Gastrocnemius medialis (tissue), 4 donors: Measurements from ENCODE around the gene HOXD10. TPM values are rescaled to one million over a fixed set of nuclear protein-coding genes. Genes with fewer than 3 reads are reported as not detected.

ENCODE experiments used
- ATAC-seq, 2 donors: fragments of 150-250 bp; one replicate each; pipeline ENCODE4 v1.9.1; 2016
- DNase-seq, 2 donors: peaks; one replicate each; pipeline ENCODE4 v3.0.0-alpha.2; 2019
- H3K27ac ChIP-seq, 4 donors: fragments of 200-600 bp; sonication (generic); 1 replicate in 1 of 4; 2 replicates in 3 of 4; pipeline ENCODE4 v1.5.1; 2016 to 2018; ENCODE audit warnings: mild to moderate bottlenecking in 2 of 4, moderate library complexity in 1 of 4
- H3K27me3 ChIP-seq, 3 donors: fragments of 200-600 bp; sonication (generic) in 2 of 3; 1 replicate in 1 of 3; 2 replicates in 2 of 3; pipeline versions ENCODE4 v1.5.1 to v1.6.0; 2016 to 2019; ENCODE audit warnings: mild to moderate bottlenecking in 1 of 3, moderate library complexity in 1 of 3
- H3K36me3 ChIP-seq, 2 donors: fragments of 200-600 bp; sonication (generic) in 1 of 2; one replicate each; pipeline ENCODE4 v1.5.1; 2017 to 2018
- H3K4me1 ChIP-seq, 2 donors: fragments of 200-600 bp; sonication (generic) in 1 of 2; one replicate each; pipeline ENCODE4 v1.5.1; 2016 to 2017; ENCODE audit warnings: mild to moderate bottlenecking in 2 of 2
- H3K4me3 ChIP-seq, 4 donors: fragments of 200-600 bp; sonication (generic) in 3 of 4; 1 replicate in 1 of 4; 2 replicates in 3 of 4; pipeline ENCODE4 v1.5.1; 2016 to 2019; ENCODE audit warnings: mild to moderate bottlenecking in 2 of 4
- H3K9me3 ChIP-seq, 3 donors: fragments of 200-600 bp; sonication (generic) in 2 of 3; 1 replicate in 1 of 3; 2 replicates in 2 of 3; pipeline ENCODE4 v1.5.1; 2016 to 2019
- POLR2A ChIP-seq, 2 donors: fragments of 450-650 bp; IDR thresholded peaks; one replicate each; pipeline ENCODE4 v1.6.1; 2017; ENCODE audit warnings: antibody characterized with exemption in 2 of 2, mild to moderate bottlenecking in 2 of 2, moderate library complexity in 2 of 2
- in situ Hi-C, 4 donors: fragments of 200-750 bp; cut with MboI; loops; one replicate each; pipeline versions ENCODE4 v1.15.0 to v1.8.0; 2017; ENCODE audit warnings: low sequenced_read_pairs in 4 of 4
- intact Hi-C: fragments of 100-400 bp; cut with DNase I; formaldehyde crosslinking; loops from one replicate; pipeline ENCODE4 v1.15.1; 2023; ENCODE audit warnings: low total_unique reads
- total RNA-seq, 4 donors: library from RNA; depleted of rRNA; stranded (reverse); fragments of >200 nt; gene quantifications; one replicate each; pipeline versions ENCODE4 v1.1.0 to v1.2.3, GENCODE V29; 2016
- TF ChIP-seq, protein P1 (sequence below), 5 experiments: fragments of 450-650 bp in 3 of 5; fragments of 200-600 bp in 2 of 5; sonication (generic) in 2 of 5; IDR thresholded peaks in 4 of 5; conservative IDR thresholded peaks in 1 of 5; 1 replicate in 4 of 5; 2 replicates in 1 of 5; pipeline ENCODE4 v1.5.1; 2016 to 2019; ENCODE audit warnings: antibody characterized with exemption in 5 of 5, mild to moderate bottlenecking in 3 of 5, moderate library complexity in 3 of 5

HOXD10 gene
- total RNA-seq, 4 donors from 2014 or later: 0.15 TPM; not detected in 3

DNA sequence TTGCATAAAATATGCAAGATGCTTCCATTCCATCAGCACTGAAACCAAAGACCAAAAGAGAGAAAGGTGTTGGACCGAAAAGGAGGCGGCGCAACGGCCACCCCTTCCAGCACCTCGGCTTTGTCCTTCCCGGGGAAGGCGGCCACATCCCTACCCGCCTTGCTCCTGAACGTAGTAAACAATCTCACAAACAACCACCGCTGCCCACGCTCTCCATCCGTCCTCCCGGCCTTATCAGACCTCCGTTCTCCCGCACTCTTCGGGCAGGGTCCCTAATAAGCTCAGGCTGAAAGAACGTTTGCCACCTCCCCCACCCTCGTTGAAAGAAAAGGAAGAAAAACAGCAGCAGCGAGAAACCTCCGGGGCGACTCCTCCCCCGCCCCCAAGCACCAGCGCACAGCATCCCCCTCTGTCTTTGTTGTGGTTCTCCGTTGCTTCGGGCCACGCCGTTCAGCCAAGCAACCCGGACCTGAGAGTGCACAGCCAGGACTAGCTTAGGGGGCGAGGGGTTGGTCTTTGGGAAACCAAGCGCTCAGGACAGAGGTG, 37.2 kb upstream of the HOXD10 start:
- no peaks in the 10 kb centered on the region for H3K36me3 ChIP-seq
- H3K9me3 ChIP-seq: no peaks in the 10 kb centered on the region
- H3K27ac ChIP-seq: no peak overlapping the region
- intact Hi-C loops (loop anchor here (2.0 to 5.0 kb wide), 2 partner anchors 33 to 77 kb away; partner anchors contain the start of gene LNPK), in situ Hi-C loops (loop anchor here in 3 of 4 donors (10.0 to 25.0 kb wide), 2 partner anchors 395 to 717 kb away; no protein-coding TSS in a partner anchor)
- DNase-seq: no peak
- H3K4me1 ChIP-seq: peaks cover 14 to 21% of the 10 kb centered on the region in 2 donors
- peaks cover 93 to 97% (median 94%) of the 10 kb centered on the region in 3 donors for H3K27me3 ChIP-seq
- H3K4me3 ChIP-seq: peak overlapping the region; percentile 6 to 39 (median 25)
- ATAC-seq: peak in 1 of 2 donors; percentile 7
- TF ChIP-seq, protein P1, sequence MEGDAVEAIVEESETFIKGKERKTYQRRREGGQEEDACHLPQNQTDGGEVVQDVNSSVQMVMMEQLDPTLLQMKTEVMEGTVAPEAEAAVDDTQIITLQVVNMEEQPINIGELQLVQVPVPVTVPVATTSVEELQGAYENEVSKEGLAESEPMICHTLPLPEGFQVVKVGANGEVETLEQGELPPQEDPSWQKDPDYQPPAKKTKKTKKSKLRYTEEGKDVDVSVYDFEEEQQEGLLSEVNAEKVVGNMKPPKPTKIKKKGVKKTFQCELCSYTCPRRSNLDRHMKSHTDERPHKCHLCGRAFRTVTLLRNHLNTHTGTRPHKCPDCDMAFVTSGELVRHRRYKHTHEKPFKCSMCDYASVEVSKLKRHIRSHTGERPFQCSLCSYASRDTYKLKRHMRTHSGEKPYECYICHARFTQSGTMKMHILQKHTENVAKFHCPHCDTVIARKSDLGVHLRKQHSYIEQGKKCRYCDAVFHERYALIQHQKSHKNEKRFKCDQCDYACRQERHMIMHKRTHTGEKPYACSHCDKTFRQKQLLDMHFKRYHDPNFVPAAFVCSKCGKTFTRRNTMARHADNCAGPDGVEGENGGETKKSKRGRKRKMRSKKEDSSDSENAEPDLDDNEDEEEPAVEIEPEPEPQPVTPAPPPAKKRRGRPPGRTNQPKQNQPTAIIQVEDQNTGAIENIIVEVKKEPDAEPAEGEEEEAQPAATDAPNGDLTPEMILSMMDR (IDR thresholded peaks at IDR 0.05 in 4 of 5, conservative IDR thresholded peaks at IDR 0.05 in 1 of 5): no peak
- TF ChIP-seq POLR2A (IDR thresholded peaks at IDR 0.05): no peak

DNA sequence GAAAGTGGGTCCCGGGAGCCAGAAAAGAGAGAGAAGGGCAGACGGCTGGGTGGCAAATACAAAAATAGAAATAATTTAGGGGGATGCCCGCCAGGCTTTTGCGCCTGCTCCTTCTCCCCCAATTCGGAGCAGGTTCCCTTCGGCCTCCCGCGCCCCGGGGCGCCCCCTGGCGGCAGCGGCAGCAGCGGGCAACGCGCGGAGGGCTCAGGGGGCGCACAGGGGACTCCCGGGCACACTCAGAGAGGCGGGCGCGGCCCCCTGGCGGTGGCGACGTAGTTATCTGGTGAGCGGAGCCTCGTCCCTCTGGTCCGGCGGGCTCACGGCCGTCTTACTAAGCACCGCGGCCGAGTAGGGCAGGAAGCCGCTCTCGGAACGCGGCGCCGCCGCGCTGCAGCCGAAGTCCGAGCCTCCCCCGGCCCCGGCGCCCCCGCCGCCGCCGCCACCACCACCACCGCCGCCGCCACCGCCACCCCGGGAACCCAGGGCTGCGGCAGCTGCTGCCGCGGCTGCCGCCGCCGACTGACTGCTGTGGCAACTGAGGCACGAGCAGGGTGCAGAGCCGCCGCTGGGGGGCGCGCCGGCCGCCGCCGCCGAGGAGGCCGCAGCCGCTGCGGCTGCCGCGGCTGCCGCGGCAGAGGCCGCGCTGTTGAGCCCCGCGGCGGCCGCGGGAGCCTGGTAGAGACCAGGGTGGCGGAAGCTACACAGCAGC, 36.6 kb upstream of the HOXD10 start:
- H3K27ac ChIP-seq: no peak overlapping the region
- peak; percentile 28 to 63 for ATAC-seq
- H3K4me3 ChIP-seq: peak overlapping the region; percentile 12 to 39 (median 29)
- TF ChIP-seq, protein P1 (IDR thresholded peaks at IDR 0.05 in 4 of 5, conservative IDR thresholded peaks at IDR 0.05 in 1 of 5): peak; percentile 55 to 91 (median 69)
- TF ChIP-seq POLR2A (IDR thresholded peaks at IDR 0.05): no peak
- peaks cover 93 to 97% (median 94%) of the 10 kb centered on the region in 3 donors for H3K27me3 ChIP-seq
- H3K9me3 ChIP-seq: no peaks in the 10 kb centered on the region
- peaks cover 17 to 21% of the 10 kb centered on the region in 2 donors for H3K4me1 ChIP-seq
- H3K36me3 ChIP-seq: no peaks in the 10 kb centered on the region
- DNase-seq: no peak
- intact Hi-C loops (loop anchor here (2.0 to 5.0 kb wide), 3 partner anchors 32 to 223 kb away; partner anchors contain the start of gene LNPK), in situ Hi-C loops (loop anchor here in 3 of 4 donors (10.0 to 25.0 kb wide), 2 partner anchors 395 to 718 kb away; no protein-coding TSS in a partner anchor)

DNA sequence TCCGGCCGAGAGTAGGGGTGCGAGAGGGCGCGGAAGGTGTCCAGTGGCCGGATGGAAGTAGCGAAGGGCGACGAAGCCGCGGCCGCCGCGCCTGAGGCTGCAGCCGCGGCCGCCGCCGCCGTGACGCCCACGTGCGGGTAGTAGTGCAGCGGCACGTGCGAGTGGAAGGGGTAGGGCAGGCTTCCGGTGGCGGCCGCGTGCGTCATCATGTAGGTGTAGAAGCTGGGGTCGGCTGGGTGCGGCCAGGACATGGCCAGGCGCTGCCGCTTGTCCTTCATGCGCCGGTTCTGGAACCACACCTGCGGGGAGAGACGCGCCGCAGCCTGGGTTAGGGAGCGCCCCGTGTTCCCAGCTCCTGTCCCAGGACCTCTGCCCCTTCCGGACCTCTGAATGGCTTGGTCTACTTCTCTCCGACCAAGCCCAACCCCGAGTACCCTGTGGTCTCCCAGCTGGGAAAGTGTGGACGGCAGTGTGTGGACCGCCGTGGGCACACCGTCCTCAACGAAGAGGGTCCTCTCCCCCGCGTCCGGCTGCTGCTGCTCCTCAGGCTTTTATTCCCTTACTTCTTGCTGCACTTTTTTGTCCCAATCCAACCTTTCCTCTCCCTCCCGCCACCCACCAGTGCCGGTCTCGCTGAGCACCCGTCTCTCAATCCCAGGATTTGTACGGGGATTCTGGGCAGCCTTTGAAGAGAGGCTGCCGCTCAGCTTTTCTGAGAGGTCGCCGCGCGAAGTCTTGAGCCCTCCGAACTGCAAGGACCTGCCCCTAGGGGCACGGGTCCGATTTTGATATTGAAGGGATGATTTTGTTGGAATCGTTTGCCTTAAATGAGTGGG, 35.8 kb upstream of the HOXD10 start:
- peaks cover 94 to 97% (median 95%) of the 10 kb centered on the region in 3 donors for H3K27me3 ChIP-seq
- no peak overlapping the region for H3K27ac ChIP-seq
- H3K4me3 ChIP-seq: peak overlapping the region in 3 of 4 donors; percentile 10 to 32 (median 16)
- peaks cover 17 to 26% of the 10 kb centered on the region in 2 donors for H3K4me1 ChIP-seq
- intact Hi-C loops: loop anchor here (5.0 kb wide), 1 partner anchor 223 kb away; no protein-coding TSS in a partner anchor
- no peaks in the 10 kb centered on the region for H3K9me3 ChIP-seq
- in situ Hi-C loops: loop anchor here in 2 of 4 donors (25.0 kb wide), 1 partner anchor 718 kb away; no protein-coding TSS in a partner anchor
- ATAC-seq: peak in 1 of 2 donors; percentile 16
- TF ChIP-seq, protein P1 (IDR thresholded peaks at IDR 0.05 in 4 of 5, conservative IDR thresholded peaks at IDR 0.05 in 1 of 5): no peak
- TF ChIP-seq POLR2A (IDR thresholded peaks at IDR 0.05): no peak
- DNase-seq: no peak
- no peaks in the 10 kb centered on the region for H3K36me3 ChIP-seq

DNA sequence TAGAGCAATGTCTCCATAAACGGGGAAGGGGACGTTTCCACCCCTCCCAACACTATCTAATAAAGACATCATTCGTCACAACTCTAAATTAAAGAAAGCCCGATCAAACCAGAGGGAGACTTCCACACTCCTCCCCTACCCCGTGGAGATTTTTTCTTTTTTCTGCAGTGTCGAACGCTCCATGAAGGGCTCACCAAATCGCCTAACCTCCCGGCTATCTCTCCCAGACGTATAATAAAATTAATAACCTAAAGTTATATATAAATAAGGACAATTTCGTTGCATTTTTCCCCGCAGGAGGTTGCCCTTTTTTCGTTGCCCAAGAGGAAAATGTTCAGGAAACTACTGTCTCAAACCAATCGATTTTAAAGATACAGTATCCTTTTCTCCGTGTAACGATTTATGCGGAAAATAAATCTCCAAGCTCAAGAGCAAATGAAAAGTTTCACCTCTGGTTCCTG, 35.2 kb upstream of the HOXD10 start:
- peaks cover 94 to 97% (median 95%) of the 10 kb centered on the region in 3 donors for H3K27me3 ChIP-seq
- no peak for ATAC-seq
- no peak overlapping the region for H3K27ac ChIP-seq
- no peak for DNase-seq
- H3K9me3 ChIP-seq: no peaks in the 10 kb centered on the region
- peaks cover 17 to 32% of the 10 kb centered on the region in 2 donors for H3K4me1 ChIP-seq
- peak overlapping the region in 1 of 4 donors; percentile 29 for H3K4me3 ChIP-seq
- TF ChIP-seq, protein P1 (IDR thresholded peaks at IDR 0.05 in 4 of 5, conservative IDR thresholded peaks at IDR 0.05 in 1 of 5): no peak
- H3K36me3 ChIP-seq: no peaks in the 10 kb centered on the region
- intact Hi-C loops: loop anchor here (5.0 kb wide), 1 partner anchor 224 kb away; no protein-coding TSS in a partner anchor
- in situ Hi-C loops: loop anchor here in 2 of 4 donors (25.0 kb wide), 1 partner anchor 719 kb away; no protein-coding TSS in a partner anchor
